ENCODE results near the gene THUMPD3. TPM values are rescaled to one million over a fixed set of nuclear protein-coding genes. Genes with fewer than 3 reads are reported as not detected.

THUMPD3 gene
- total RNA-seq, 1 donor from 2014 or later: 25.5 TPM

DNA sequence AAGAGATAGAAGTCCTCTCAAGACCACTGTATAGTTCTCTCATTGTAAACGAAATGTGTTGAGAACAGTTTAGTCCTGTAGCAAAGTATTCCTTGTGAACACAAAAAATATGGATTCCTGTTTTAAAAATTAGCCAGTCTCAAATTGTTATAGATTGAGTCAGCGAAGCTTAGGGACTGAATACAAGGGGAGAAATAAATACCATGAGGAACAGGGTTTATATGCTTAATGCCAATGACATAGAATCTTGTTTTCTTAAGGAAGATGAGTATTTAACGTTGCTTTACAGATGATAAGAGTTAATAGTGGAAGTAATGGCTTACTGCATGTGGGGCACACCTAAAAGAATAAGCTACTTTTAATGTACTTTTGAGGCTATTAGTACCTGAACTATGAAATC, 72.5 kb downstream of the THUMPD3 start:
- peaks cover 5 to 89% of the 10 kb centered on the region in 2 donors for H3K36me3 ChIP-seq
- DNase-seq (ENCODE audit: extremely low spot score in 2 of 2): no peak
- H3K4me3 ChIP-seq: no peak overlapping the region
- TF ChIP-seq POLR2A (IDR thresholded peaks at IDR 0.05) (no peak), POLR2AphosphoS5 (IDR thresholded peaks at IDR 0.05; ENCODE audit: insufficient read depth in 1 of 2, low read depth in 1 of 2) (no peak)
- TF ChIP-seq, protein P1, sequence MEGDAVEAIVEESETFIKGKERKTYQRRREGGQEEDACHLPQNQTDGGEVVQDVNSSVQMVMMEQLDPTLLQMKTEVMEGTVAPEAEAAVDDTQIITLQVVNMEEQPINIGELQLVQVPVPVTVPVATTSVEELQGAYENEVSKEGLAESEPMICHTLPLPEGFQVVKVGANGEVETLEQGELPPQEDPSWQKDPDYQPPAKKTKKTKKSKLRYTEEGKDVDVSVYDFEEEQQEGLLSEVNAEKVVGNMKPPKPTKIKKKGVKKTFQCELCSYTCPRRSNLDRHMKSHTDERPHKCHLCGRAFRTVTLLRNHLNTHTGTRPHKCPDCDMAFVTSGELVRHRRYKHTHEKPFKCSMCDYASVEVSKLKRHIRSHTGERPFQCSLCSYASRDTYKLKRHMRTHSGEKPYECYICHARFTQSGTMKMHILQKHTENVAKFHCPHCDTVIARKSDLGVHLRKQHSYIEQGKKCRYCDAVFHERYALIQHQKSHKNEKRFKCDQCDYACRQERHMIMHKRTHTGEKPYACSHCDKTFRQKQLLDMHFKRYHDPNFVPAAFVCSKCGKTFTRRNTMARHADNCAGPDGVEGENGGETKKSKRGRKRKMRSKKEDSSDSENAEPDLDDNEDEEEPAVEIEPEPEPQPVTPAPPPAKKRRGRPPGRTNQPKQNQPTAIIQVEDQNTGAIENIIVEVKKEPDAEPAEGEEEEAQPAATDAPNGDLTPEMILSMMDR (IDR thresholded peaks at IDR 0.05): no peak
- intact Hi-C loops (cut with DNase I): no loop called here
- H3K27ac ChIP-seq: no peak overlapping the region
- no peaks in the 10 kb centered on the region for H3K9me3 ChIP-seq
- H3K4me1 ChIP-seq: peaks cover 8% of the 10 kb centered on the region
- no peaks in the 10 kb centered on the region for H3K27me3 ChIP-seq

Other genes starting within 250 kb of the THUMPD3 start
- 20.6 TPM for gene SRGAP3, start 113.4 kb upstream of the THUMPD3 start, total RNA-seq
- 110 TPM for gene SETD5, start 34.6 kb downstream of the THUMPD3 start, total RNA-seq
- not detected for gene LHFPL4, start 190.8 kb downstream of the THUMPD3 start, total RNA-seq

Data from vagina (tissue), 2 donors.